ENCODE data around the gene LSM10. TPM values are rescaled to one million over a fixed set of nuclear protein-coding genes. Genes with fewer than 3 reads are reported as not detected.

The LSM10 gene
- total RNA-seq, 1 donor from 2014 or later = 36.4 TPM

DNA sequence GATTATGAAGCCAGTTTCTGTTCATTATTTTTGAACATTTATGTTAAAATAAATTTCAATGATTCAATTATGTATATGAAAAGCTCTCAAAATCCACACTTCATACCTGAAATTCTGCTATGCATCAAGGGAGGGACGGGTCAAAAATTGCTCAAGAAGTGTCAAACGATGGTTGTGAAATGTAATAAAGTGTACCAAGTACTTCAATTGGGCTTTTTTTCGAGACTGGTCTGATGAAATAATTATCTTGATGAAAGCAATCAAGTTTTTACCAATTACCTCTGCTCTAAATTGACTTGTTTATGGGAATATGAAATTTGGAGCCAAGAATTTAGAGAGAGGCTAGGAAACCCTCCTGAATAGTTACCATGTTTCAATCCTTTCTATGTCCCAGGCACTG lies 44.6 kb upstream of the LSM10 start:
- H3K4me1 Mint-ChIP-seq (ENCODE audit: unreplicated experiment) = peaks cover 25% of the 10 kb centered on the region
- H3K27me3 Mint-ChIP-seq = no peaks in the 10 kb centered on the region
- H3K27ac Mint-ChIP-seq = no peak overlapping the region
- peaks cover 5% of the 10 kb centered on the region for H3K36me3 Mint-ChIP-seq
- no peak for DNase-seq (ENCODE audit: extremely low spot score, unreplicated experiment)
- TF ChIP-seq, protein P1, sequence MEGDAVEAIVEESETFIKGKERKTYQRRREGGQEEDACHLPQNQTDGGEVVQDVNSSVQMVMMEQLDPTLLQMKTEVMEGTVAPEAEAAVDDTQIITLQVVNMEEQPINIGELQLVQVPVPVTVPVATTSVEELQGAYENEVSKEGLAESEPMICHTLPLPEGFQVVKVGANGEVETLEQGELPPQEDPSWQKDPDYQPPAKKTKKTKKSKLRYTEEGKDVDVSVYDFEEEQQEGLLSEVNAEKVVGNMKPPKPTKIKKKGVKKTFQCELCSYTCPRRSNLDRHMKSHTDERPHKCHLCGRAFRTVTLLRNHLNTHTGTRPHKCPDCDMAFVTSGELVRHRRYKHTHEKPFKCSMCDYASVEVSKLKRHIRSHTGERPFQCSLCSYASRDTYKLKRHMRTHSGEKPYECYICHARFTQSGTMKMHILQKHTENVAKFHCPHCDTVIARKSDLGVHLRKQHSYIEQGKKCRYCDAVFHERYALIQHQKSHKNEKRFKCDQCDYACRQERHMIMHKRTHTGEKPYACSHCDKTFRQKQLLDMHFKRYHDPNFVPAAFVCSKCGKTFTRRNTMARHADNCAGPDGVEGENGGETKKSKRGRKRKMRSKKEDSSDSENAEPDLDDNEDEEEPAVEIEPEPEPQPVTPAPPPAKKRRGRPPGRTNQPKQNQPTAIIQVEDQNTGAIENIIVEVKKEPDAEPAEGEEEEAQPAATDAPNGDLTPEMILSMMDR (conservative IDR thresholded peaks at IDR 0.05) = no peak
- H3K4me3 Mint-ChIP-seq = no peak overlapping the region
- no peaks in the 10 kb centered on the region for H3K9me3 Mint-ChIP-seq

DNA sequence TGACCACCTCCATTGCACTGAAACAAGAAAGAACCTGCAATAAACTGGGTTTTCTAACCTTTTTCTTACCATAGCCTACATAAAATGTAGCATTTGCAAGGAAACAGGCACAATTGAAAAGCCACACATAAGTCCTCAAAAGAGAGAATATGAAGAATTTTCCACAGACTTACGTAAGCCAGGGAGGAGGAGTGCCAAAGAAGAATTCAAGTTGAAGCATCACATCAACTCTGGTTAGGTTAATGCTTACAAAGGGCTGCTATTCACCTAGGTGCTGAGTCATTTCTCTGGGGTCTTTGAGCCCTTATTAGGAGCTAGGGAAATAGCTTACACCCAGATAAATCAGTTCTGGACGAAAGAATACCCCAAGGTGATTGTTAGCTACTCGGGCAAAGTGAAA lies 42.9 kb upstream of the LSM10 start:
- Mint-ChIP-seq H3K4me3 (peak overlapping the region; percentile 55), H3K9me3 (no peaks in the 10 kb centered on the region), H3K36me3 (peaks cover 9% of the 10 kb centered on the region), H3K27me3 (no peaks in the 10 kb centered on the region), H3K4me1 (ENCODE audit: unreplicated experiment) (peaks cover 18% of the 10 kb centered on the region), H3K27ac (peak overlapping the region; percentile 88)
- TF ChIP-seq, protein P1 (conservative IDR thresholded peaks at IDR 0.05) = no peak
- DNase-seq (ENCODE audit: extremely low spot score, unreplicated experiment) = no peak

DNA sequence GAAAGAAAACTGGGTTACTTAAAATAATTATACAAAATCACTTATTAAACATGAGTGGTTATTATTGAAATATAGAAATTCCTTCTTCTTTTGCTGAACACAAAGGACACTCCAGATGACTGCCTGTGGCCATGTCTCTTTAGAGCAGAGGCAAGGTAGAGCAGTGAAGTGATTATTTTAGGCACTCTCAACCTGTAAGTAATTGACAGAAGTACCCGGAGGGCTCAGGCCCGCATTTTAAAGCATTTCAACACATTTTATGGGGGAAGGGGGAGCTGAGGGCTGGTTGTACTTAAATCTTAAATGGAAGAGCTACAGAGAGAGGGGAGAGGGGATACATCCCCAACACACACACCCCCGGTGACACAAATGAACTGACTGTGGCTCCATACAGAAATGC lies 42.3 kb upstream of the LSM10 start:
- no peaks in the 10 kb centered on the region for H3K9me3 Mint-ChIP-seq
- peaks cover 9% of the 10 kb centered on the region for H3K36me3 Mint-ChIP-seq
- TF ChIP-seq, protein P1 (conservative IDR thresholded peaks at IDR 0.05) = no peak
- no peaks in the 10 kb centered on the region for H3K27me3 Mint-ChIP-seq
- H3K4me3 Mint-ChIP-seq = peak overlapping the region; percentile 19
- H3K27ac Mint-ChIP-seq = peak overlapping the region; percentile 88
- H3K4me1 Mint-ChIP-seq (ENCODE audit: unreplicated experiment) = peaks cover 18% of the 10 kb centered on the region
- DNase-seq (ENCODE audit: extremely low spot score, unreplicated experiment) = no peak

DNA sequence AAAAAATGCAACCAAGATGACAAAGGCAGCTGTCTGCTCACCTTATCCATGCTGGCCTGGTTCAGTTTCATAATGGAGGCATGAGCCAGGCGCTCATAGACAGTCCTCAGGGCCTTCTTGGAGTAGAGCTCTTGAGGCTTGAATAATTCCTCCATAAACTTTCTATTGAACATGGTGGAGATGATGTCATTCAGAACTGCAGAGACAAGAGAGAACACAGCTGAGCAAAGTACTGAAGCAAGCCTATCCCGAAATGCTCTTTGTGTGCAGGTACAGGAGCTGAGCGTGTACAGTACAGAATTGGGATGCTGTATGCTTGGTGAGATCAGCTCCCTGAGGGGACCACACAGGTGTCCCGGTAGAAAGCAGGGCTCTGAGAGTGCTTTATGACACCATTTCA lies 41.0 kb upstream of the LSM10 start:
- Mint-ChIP-seq H3K4me3 (no peak overlapping the region), H3K4me1 (ENCODE audit: unreplicated experiment) (peaks cover 18% of the 10 kb centered on the region), H3K27ac (peak overlapping the region; percentile 89), H3K9me3 (no peaks in the 10 kb centered on the region), H3K27me3 (no peaks in the 10 kb centered on the region), H3K36me3 (peaks cover 12% of the 10 kb centered on the region)
- TF ChIP-seq, protein P1 (conservative IDR thresholded peaks at IDR 0.05) = no peak
- DNase-seq (ENCODE audit: extremely low spot score, unreplicated experiment) = no peak

DNA sequence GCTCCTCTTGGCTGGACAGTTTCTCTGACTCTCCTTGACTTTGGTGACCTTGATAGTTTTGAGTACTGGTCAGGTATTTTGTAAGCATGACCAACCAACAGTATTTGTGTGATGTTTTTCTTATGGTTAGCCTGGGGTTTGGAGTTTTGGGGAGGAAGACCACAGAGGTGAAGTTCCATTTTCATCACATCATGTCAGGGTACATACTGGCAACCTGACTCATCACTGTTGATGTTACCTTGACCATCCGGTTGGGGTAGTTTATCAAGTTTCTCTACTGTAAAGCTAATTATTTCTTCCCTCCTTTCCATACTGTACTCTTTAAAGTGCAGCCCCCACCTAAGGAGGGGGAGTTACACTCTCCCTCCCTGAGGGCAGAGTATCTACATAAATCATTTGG lies 39.1 kb upstream of the LSM10 start:
- H3K4me3 Mint-ChIP-seq = peak overlapping the region; percentile 74
- H3K4me1 Mint-ChIP-seq (ENCODE audit: unreplicated experiment) = peaks cover 18% of the 10 kb centered on the region
- H3K36me3 Mint-ChIP-seq = peaks cover 17% of the 10 kb centered on the region
- TF ChIP-seq, protein P1 (conservative IDR thresholded peaks at IDR 0.05) = no peak
- peak overlapping the region; percentile 98 for H3K27ac Mint-ChIP-seq
- no peaks in the 10 kb centered on the region for H3K27me3 Mint-ChIP-seq
- H3K9me3 Mint-ChIP-seq = no peaks in the 10 kb centered on the region
- no peak for DNase-seq (ENCODE audit: extremely low spot score, unreplicated experiment)

DNA sequence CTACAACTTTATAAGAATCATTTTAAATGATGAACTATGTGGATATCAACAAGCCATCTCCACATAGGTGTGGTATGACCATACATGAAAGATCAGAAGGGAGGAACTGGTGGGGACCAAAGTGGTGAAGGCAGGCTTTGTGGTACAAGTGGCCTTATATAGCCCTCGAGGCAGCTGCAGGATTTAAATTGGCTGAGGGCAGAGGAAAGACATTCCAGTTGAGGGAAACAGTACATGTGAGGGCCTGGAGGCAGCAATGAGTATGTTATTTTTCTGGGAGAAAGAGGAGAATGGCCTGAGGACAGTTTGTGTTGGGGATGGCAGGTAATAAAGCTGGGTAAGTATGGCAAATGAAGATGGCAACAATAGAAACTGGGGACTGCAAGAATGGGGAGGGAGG lies 35.4 kb upstream of the LSM10 start:
- Mint-ChIP-seq H3K27me3 (no peaks in the 10 kb centered on the region), H3K27ac (peak overlapping the region; percentile 41), H3K36me3 (peaks cover 21% of the 10 kb centered on the region), H3K4me3 (no peak overlapping the region), H3K9me3 (no peaks in the 10 kb centered on the region), H3K4me1 (ENCODE audit: unreplicated experiment) (no peaks in the 10 kb centered on the region)
- no peak for DNase-seq (ENCODE audit: extremely low spot score, unreplicated experiment)
- TF ChIP-seq, protein P1 (conservative IDR thresholded peaks at IDR 0.05) = no peak

All from type B pancreatic cell (in vitro differentiated cells).